ENCODE data around the gene HCN4.
"Not testable (repeated sequence)": the region's sequence is repeated elsewhere in the genome, so short reads cannot be mapped to it uniquely, and the experiment has no call there.

Gene HCN4

DNA sequence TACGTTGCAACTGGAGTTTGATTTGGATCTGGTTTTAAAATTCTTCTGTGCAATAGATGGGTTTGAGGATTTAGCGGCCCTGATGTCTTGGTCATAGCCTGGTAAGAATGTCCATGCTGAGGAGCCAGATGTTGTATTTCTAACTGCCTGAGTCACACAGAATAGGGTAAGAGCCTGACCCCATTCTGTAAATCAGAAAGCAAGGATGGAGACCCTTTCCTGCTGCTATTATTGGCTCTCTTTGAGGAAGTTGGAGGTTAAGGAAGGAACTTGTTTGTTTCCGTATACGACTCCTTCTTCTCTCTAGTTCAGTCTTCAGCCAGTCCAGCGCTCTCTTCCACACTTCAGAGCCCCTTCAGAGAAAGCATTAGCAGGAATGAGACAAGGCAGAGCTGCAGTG, 65.1 kb downstream of the HCN4 start:
- DNase-seq (ENCODE audit: extremely low read depth, low read depth): no peak
- TF ChIP-seq, protein P1, sequence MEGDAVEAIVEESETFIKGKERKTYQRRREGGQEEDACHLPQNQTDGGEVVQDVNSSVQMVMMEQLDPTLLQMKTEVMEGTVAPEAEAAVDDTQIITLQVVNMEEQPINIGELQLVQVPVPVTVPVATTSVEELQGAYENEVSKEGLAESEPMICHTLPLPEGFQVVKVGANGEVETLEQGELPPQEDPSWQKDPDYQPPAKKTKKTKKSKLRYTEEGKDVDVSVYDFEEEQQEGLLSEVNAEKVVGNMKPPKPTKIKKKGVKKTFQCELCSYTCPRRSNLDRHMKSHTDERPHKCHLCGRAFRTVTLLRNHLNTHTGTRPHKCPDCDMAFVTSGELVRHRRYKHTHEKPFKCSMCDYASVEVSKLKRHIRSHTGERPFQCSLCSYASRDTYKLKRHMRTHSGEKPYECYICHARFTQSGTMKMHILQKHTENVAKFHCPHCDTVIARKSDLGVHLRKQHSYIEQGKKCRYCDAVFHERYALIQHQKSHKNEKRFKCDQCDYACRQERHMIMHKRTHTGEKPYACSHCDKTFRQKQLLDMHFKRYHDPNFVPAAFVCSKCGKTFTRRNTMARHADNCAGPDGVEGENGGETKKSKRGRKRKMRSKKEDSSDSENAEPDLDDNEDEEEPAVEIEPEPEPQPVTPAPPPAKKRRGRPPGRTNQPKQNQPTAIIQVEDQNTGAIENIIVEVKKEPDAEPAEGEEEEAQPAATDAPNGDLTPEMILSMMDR (IDR thresholded peaks at IDR 0.05; ENCODE audit: low read depth, low read length): no peak

DNA sequence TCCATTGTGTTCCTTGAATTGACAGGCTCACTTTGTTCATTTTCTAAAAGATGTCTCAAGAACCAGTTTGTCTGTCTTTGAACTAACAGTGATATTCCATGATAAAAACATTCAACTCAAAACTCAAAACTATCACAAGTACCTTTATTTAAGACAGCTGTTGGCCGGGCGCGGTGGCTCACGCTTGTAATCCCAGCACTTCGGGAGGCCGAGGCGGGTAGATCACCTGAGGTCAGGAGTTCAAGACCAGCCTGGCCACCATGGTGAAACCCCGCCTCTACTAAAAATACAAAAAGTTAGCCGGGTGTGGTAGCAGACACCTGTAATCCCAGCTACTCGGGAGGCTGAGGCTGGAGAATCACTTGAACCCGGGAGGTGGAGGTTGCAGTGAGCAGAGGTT, 68.5 kb downstream of the HCN4 start:
- DNase-seq (ENCODE audit: extremely low read depth, low read depth): not testable (repeated sequence)

DNA sequence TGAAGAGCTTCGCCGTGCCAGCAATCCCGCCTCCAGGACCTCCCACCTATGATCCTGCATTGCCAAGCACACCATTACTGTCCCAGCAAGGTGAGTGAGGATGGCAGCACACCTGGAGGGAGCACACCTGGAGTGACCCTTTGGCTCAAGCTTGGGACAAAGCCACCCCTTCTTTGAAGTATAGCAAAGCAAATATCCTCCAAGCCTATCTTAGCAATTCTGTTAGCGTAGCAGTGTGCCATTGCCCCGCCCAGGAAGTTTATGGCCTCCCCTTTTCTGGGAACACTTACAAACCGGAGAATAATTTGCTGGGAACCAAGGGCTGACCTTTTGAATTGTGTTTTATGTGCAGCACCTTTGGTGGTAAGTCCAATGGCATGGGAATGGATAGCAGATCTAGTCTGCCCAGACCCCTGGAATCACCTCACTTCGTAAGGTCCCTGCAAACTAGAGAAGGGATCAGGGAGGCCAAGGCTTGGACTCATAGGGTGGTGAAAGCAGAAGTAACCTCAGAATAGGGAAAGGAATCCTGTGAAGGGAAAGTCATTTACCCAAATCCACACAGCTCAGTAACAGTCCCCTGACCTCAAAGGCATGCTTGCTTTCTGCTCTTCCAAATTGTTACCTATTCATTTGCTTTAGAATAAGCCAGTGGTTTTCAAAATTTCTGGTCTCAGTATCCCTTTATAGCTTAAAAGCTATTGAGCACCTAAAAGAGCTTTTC, 70.1 kb downstream of the HCN4 start:
- TF ChIP-seq, protein P1 (IDR thresholded peaks at IDR 0.05; ENCODE audit: low read depth, low read length): no peak
- no peak for DNase-seq (ENCODE audit: extremely low read depth, low read depth)

DNA sequence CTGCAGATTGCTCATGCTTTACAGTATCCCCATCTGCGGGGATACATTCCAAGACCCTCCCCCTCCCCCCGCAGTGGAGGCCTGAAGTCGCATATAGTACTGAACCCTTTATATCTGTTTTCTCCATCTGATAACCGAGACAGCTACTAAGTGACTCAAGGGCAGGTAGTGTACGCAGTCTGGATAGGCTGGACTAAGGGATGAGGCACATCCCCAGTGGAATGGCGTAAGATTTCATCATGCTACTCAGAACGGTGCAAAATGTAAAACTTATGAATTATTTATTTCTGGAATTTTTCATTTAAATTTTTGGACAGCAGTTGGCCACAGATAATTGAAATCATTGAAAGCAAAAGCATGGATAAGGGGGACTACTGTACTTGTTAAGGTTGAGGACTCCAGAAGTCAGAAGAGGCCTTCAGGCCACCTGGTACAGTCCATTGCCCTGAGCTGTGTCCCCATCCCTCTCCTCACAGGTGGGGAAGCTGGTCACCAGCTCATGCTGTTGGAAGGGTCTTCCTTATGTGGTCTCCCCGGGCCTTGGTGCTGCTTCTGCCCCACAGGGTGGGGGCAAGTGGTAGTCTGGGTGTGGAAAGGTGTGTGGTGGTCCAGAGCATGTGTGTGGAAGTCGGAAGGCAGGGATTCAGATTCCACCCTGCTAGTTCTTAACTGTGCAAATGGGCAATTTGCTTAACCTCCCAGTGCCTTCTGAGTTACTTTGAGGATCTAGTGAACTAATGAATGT, 72.0 kb downstream of the HCN4 start:
- no peak for DNase-seq (ENCODE audit: extremely low read depth, low read depth)
- TF ChIP-seq, protein P1 (IDR thresholded peaks at IDR 0.05; ENCODE audit: low read depth, low read length): no peak

DNA sequence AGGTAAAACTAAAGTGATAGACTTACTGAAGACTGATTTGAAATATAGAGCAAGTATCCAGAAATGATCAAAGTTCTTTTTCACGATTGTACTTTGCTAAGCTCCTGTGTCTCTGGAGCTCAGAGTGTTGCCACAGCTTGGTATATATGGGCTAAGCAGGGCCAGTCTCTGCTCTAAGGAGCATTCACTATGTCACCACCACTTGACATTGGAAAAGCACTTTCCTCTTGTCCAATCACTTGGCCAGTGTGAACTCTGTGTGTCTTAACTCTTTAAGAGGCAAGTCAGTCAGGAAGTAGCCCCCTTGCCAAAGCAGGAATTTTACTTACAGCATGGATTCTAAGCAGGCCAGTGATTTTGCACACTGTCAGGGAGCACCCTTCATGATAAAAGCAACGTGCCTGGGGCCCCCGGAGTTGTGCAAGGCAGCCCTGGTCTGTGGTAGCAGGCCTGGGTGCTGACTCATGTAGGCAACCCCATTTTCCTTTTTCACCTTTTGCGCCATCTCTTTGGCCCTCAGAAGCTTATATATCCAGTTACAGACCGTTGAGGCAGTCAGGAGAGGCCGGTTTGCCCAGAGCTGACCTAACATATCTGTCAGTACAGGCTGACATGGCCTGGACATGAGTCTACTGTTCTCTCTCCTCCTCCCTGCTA, 73.0 kb downstream of the HCN4 start:
- no peak for DNase-seq (ENCODE audit: extremely low read depth, low read depth)
- TF ChIP-seq, protein P1 (IDR thresholded peaks at IDR 0.05; ENCODE audit: low read depth, low read length): no peak

DNA sequence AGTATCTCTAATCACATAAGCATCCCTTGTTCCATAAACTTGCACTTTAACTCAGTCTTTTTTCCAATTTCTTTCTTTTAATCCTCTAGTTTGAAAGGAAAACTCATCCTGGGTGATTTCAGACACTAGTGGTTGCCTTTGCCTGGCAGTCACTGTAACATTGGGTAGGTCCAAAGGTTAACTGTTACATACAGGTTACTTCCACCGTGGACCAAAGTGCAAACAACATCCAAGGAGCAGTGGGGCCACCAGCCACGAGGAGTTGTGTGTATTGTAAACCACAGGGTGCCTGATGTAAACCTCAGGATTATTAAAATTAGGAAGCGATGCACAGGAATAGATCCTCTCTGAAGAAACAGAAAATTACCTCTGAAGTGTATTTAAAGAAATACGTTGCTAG, 75.0 kb downstream of the HCN4 start:
- TF ChIP-seq, protein P1 (IDR thresholded peaks at IDR 0.05; ENCODE audit: low read depth, low read length): no peak
- no peak for DNase-seq (ENCODE audit: extremely low read depth, low read depth)

DNA sequence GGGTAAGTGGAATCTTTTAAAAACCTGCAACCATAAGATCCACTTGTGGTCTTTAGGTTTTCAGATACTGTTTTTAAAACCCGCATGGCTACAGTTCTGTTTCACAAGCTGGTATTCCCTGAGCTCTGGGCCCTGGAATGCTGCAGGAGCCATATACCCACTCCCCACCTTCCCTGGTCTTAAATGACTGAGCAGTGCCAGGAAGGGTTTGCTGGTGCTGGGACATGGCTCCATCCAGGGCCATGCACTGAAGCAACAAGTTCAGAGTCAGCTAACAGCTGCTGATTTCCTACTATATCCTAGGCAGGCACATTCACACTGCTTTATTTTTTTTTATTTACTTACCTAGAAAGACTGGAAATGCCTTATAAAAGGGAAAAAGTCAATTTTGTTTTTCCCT, 77.3 kb downstream of the HCN4 start:
- TF ChIP-seq, protein P1 (IDR thresholded peaks at IDR 0.05; ENCODE audit: low read depth, low read length): no peak
- DNase-seq (ENCODE audit: extremely low read depth, low read depth): no peak

Data from AG09319 (cell line).